Measurements from ENCODE around the gene ABCB11. TPM values are rescaled to one million over a fixed set of nuclear protein-coding genes. Genes with fewer than 3 reads are reported as not detected.
"Not testable (repeated sequence)": the region's sequence is repeated elsewhere in the genome, so short reads cannot be mapped to it uniquely, and the experiment has no call there.

Gene ABCB11
- total RNA-seq, 2 experiments from 2014 or later: not detected

DNA sequence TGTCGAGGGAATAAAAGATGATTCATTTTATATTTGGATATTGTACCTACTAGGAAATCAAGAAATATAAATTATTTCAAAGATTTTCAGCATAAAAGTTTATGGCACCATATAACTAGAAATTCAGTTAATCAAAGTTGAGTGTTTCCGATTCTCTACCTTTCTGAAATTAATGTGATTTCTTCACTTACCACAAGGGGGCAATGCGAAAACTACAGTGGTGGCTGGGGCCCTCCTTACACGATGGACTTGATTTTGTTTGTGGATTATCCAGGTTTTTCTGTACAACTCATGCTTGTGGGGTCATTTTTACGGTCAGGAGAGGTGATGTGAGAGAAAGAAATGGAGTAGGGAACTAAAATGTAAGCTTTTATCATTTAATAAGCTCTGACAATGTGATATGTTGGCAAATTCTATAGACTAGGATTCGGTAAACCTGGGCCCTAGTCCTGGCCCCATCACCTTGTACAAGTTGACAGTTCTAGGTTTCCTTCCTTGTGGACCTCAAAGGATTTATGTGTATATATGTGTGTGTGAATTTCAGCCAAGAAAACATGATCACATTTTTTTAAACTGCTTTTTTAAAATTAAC, 82.4 kb downstream of the ABCB11 start:
- peaks cover 2% of the 10 kb centered on the region for H3K4me1 Mint-ChIP-seq
- H3K36me3 Mint-ChIP-seq (ENCODE audit: low read depth): no peaks in the 10 kb centered on the region
- no peak overlapping the region for H3K4me3 Mint-ChIP-seq
- DNase-seq: no peak
- ChIA-PET CTCF (interaction anchor here (0.8 to 1.5 kb wide), 7 partner anchors 9 to 273 kb away, joined by 3 to 11 read pairs (median 4); no protein-coding TSS in a partner anchor), POLR2A (no interaction called here)
- peaks cover 17% of the 10 kb centered on the region for H3K27me3 Mint-ChIP-seq
- peaks cover 5% of the 10 kb centered on the region for H3K9me3 Mint-ChIP-seq
- no peak overlapping the region for H3K27ac Mint-ChIP-seq

DNA sequence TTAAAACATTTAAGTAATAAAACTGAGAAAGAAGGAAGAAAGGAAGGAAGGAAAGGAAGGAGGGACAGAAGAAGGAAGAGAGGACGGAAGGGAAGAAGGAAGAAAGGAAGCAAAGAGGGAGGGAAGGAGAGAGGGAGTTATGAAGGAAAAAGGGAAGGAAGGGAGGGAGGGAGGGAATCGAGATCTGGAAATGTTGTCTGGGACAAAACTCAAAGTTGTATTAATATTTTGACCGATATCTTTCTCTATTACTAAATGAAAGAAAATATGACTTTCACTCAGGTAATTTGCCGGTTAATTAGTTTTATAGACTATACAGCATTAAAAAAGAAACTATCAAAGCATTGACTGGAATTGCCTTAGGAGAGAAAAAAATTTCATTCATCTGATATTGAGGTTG, 85.6 kb downstream of the ABCB11 start:
- H3K36me3 Mint-ChIP-seq (ENCODE audit: low read depth): no peaks in the 10 kb centered on the region
- H3K27ac Mint-ChIP-seq: no peak overlapping the region
- ChIA-PET CTCF (interaction anchor here (0.7 to 1.6 kb wide), 3 partner anchors 24 to 196 kb away, joined by 3 to 4 read pairs (median 4); no protein-coding TSS in a partner anchor), POLR2A (no interaction called here)
- DNase-seq: no peak
- H3K27me3 Mint-ChIP-seq: peaks cover 7% of the 10 kb centered on the region
- no peak overlapping the region for H3K4me3 Mint-ChIP-seq
- peaks cover 3% of the 10 kb centered on the region for H3K9me3 Mint-ChIP-seq
- H3K4me1 Mint-ChIP-seq: peaks cover 2% of the 10 kb centered on the region

DNA sequence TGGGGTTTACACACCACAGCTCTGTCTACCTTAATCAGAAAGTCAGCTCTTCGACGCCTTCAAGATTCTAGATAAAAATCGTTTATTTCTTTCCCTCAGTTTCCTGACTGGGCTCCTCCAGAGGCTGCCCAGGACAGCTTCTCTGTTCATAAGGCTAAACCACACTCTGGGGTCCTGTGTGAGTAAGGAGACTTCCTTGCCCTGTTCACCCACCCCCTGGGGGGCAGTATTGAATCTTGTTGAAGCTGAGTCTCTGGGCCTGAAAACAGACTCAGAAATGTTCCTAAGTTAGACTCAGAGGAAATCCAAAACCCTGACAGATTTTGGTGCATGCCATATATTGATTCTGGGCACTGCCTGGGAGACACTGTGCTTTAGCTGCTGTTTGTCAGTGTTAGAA, 87.1 kb downstream of the ABCB11 start:
- POLR2A ChIA-PET: no interaction called here
- H3K4me3 Mint-ChIP-seq: no peak overlapping the region
- CTCF ChIA-PET: no interaction called here
- no peak overlapping the region for H3K27ac Mint-ChIP-seq
- peaks cover 7% of the 10 kb centered on the region for H3K27me3 Mint-ChIP-seq
- DNase-seq: no peak
- H3K4me1 Mint-ChIP-seq: peaks cover 6% of the 10 kb centered on the region
- no peaks in the 10 kb centered on the region for H3K9me3 Mint-ChIP-seq
- no peaks in the 10 kb centered on the region for H3K36me3 Mint-ChIP-seq (ENCODE audit: low read depth)

DNA sequence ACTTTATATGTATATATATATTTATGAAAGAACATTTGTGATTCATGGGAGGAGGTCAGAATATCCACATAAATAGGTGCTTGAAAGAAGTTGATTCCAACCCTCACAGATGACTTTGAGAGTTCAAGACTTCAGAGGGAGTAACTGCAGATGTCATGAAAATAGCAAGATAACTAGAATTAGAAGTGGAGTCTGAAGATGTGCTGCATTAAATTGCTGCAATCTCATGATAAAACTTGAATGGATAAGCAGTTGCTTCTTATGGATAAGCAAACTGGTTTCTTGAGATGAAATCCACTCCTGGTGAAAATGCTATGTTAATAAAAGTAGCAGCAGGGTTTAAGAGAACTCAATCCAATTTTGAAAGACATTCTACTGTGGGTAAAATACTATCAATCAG, 89.8 kb downstream of the ABCB11 start:
- no peak for DNase-seq
- H3K27ac Mint-ChIP-seq: no peak overlapping the region
- H3K27me3 Mint-ChIP-seq: peaks cover 9% of the 10 kb centered on the region
- no peaks in the 10 kb centered on the region for H3K36me3 Mint-ChIP-seq (ENCODE audit: low read depth)
- CTCF ChIA-PET: no interaction called here
- H3K4me3 Mint-ChIP-seq: no peak overlapping the region
- POLR2A ChIA-PET: no interaction called here
- H3K9me3 Mint-ChIP-seq: no peaks in the 10 kb centered on the region
- peaks cover 4% of the 10 kb centered on the region for H3K4me1 Mint-ChIP-seq

DNA sequence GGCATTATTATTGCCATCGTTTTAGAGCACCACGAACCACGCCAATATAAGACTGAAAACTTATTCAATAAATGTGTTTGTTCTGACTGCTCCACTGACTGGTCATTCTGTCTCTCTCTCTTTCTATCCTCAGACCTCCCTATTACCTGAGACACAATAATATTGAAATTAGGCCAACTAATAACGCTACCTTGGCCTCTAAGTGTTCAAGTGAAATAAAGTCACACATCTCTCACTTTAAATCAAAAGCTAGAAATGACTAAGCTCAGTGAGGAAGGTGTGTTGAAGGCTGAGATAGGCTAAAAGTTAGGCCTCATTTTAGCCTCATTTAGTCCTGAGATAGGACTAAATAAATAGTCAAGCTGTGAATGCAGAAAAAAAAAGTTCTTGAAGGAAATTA, 91.2 kb downstream of the ABCB11 start:
- CTCF ChIA-PET: interaction anchor here (1.2 to 1.5 kb wide), 2 partner anchors 9 to 76 kb away, joined by 3 to 6 read pairs; no protein-coding TSS in a partner anchor
- POLR2A ChIA-PET: no interaction called here
- no peak overlapping the region for H3K27ac Mint-ChIP-seq

DNA sequence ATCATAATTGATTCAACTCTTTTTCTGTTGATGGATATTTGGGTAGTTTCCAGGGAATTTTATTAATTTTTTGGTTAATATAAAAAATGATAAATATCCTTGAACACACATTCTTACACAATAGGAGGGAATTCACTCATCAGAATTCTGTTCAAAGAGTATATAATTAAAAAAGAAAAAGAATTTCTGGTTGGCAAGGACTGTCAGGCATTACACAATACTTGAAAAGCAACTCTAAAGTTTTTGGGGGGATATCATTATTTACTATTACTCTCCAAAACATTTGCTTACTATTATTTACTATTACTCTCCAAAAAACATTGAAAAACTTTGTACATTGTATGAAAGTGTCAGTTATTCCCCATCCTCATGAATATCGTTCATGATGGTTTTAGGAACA, 92.1 kb downstream of the ABCB11 start:
- POLR2A ChIA-PET: no interaction called here

More for the DNA sequence above, 91.2 kb downstream of the ABCB11 start:
- Mint-ChIP-seq H3K9me3 (no peaks in the 10 kb centered on the region), H3K4me1 (peaks cover 4% of the 10 kb centered on the region), H3K36me3 (ENCODE audit: low read depth) (no peaks in the 10 kb centered on the region), H3K4me3 (no peak overlapping the region), H3K27me3 (peaks cover 6% of the 10 kb centered on the region)
- no peak for DNase-seq

DNA sequence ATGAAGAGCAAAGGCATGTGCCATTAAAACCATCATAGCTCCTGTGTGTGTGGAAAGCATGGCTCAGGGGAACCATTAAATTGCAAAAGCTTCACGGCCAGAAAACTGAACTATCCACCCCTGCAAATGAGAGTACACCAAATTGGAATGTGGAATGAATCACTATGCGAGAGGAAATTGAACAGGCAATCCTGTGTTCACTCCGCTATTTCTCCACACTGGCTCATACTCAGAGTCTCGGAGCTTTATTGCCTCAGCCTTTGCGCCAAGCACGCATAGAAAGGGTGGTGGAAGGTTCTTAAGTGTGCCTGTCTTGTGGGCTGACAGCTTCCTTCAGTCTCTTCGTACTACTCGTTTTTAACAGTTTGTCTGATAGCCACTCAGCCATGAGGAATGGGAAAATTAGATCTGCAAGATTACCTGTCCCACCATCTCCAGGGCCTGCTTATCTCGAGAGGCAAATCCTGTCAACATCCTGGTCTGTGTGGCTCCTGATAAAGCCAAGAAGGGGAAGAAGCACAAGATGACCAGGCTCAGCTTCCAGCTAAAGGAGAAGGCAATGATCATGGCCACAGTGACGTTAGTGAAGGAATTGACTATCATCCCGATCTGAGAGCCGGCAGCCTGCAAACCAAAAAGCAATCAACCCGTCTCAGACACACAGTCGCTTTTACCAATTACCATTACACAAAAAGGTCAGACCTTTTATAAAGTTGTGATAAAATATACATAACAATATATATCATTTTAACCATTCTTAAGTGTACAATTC, 95.1 kb downstream of the ABCB11 start:
- H3K9me3 Mint-ChIP-seq: no peaks in the 10 kb centered on the region
- H3K4me1 Mint-ChIP-seq: peaks cover 4% of the 10 kb centered on the region
- DNase-seq: no peak
- ChIA-PET POLR2A (no interaction called here), CTCF (interaction anchor here (1.1 kb wide), 1 partner anchor 15 kb away, joined by 3 read pairs; no protein-coding TSS in a partner anchor)
- H3K27me3 Mint-ChIP-seq: peaks cover 5% of the 10 kb centered on the region
- H3K4me3 Mint-ChIP-seq: no peak overlapping the region
- no peak overlapping the region for H3K27ac Mint-ChIP-seq
- no peaks in the 10 kb centered on the region for H3K36me3 Mint-ChIP-seq (ENCODE audit: low read depth)

More for the DNA sequence above, 92.1 kb downstream of the ABCB11 start:
- no peak overlapping the region for H3K27ac Mint-ChIP-seq
- DNase-seq: no peak
- CTCF ChIA-PET: interaction anchor here (1.3 kb wide), 1 partner anchor 8 kb away, joined by 4 read pairs; no protein-coding TSS in a partner anchor
- no peaks in the 10 kb centered on the region for H3K36me3 Mint-ChIP-seq (ENCODE audit: low read depth)
- H3K9me3 Mint-ChIP-seq: no peaks in the 10 kb centered on the region
- peaks cover 4% of the 10 kb centered on the region for H3K4me1 Mint-ChIP-seq
- peaks cover 5% of the 10 kb centered on the region for H3K27me3 Mint-ChIP-seq
- H3K4me3 Mint-ChIP-seq: no peak overlapping the region

DNA sequence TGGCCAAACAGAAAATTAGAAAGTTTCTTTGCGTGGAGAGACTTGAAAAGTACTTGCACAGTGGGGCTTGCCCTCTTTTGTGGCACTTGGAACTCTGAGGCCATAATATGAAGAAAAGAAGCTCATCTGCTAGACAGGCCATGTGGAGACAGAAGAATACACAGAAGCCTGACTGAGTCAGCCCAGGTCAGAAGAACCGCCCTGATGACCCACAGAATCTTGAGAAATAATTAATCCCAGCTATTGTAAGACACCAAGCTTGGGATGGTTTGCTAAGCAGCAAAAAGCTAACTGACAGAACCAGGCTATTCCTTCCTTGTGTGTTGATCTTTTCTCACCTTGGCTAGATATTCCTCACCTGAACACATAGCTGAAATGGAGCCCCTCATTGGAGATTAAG, 96.3 kb downstream of the ABCB11 start:
- H3K36me3 Mint-ChIP-seq (ENCODE audit: low read depth): no peaks in the 10 kb centered on the region
- H3K27me3 Mint-ChIP-seq: peaks cover 13% of the 10 kb centered on the region
- H3K4me3 Mint-ChIP-seq: no peak overlapping the region
- no peak overlapping the region for H3K27ac Mint-ChIP-seq
- ChIA-PET CTCF (no interaction called here), POLR2A (interaction anchor here (0.6 to 0.7 kb wide), 2 partner anchors 439 to 502 kb away, joined by 3 to 4 read pairs; no protein-coding TSS in a partner anchor)
- DNase-seq: no peak
- peaks cover under 1% of the 10 kb centered on the region for H3K4me1 Mint-ChIP-seq
- H3K9me3 Mint-ChIP-seq: no peaks in the 10 kb centered on the region

DNA sequence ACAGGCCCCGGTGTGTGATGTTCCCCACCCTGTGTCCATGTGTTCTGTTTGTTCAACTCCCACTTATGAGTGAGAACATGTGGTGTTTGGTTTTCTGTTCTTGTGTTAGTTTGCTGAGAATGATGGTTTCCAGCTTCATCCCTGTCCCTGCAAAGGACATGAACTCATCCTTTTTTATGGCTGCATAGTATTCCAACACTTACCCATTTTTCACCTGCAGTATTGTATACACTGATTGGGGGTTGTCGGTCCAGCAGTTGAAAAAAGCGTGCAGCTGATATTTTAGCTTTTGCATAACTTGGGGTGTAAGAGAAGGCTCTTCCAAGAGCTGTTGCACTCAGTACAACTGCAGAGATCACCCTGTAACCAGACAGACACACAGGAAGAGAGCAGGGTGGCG, 99.0 kb downstream of the ABCB11 start:
- H3K4me1 Mint-ChIP-seq; H3K4me3 Mint-ChIP-seq; POLR2A ChIA-PET; H3K36me3 Mint-ChIP-seq (ENCODE audit: low read depth); DNase-seq; H3K27ac Mint-ChIP-seq; H3K9me3 Mint-ChIP-seq; CTCF ChIA-PET: not testable (repeated sequence)
- H3K27me3 Mint-ChIP-seq: peaks cover 20% of the 10 kb centered on the region

DNA sequence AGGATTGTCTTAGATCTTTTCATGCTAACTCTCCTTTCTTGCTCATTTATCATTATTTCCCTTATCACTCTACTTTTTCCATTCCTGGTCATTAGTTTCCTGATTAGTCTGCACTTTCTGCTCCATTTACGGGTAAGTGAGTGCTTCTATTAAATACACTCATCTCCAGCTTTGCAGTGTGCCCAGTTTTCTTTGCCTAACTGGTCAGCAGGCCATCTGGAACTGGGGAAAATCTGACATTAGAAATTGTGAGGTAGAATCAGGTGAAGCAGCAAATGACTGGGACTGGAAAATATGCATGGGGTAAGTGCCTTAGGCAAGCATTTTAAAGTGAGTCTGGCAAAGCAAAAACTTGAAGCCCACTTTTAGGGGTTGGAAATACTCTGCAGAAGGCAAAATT, 100.9 kb downstream of the ABCB11 start:
- Mint-ChIP-seq H3K27me3 (peaks cover 24% of the 10 kb centered on the region), H3K27ac (no peak overlapping the region), H3K9me3 (no peaks in the 10 kb centered on the region), H3K4me1 (no peaks in the 10 kb centered on the region), H3K4me3 (no peak overlapping the region), H3K36me3 (ENCODE audit: low read depth) (no peaks in the 10 kb centered on the region)
- CTCF ChIA-PET: interaction anchor here (1.4 kb wide), 1 partner anchor 9 kb away, joined by 3 read pairs; no protein-coding TSS in a partner anchor
- DNase-seq: no peak
- POLR2A ChIA-PET: no interaction called here

DNA sequence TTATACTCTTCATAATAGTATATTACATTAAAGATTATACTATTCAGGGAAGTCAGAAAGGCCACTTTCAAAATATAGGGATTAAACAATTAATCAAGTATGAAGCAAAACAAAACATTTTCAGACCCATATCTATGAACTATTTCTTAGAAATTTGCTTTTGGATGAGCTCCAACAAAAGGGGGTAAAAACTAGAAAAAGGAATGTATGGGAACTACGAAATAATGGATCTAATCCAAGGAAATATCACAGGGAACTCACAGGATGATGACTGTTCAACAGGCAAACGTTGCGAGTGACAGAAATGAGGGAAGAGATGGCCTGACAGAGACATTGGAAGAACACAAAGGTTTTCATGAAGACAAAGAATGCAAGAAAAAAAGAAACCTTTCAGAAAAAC, 102.1 kb downstream of the ABCB11 start:
- H3K9me3 Mint-ChIP-seq: no peaks in the 10 kb centered on the region
- no peak overlapping the region for H3K27ac Mint-ChIP-seq
- H3K36me3 Mint-ChIP-seq (ENCODE audit: low read depth): no peaks in the 10 kb centered on the region
- no peak for DNase-seq
- no peak overlapping the region for H3K4me3 Mint-ChIP-seq
- CTCF ChIA-PET: no interaction called here
- H3K4me1 Mint-ChIP-seq: no peaks in the 10 kb centered on the region
- POLR2A ChIA-PET: no interaction called here
- peaks cover 28% of the 10 kb centered on the region for H3K27me3 Mint-ChIP-seq

DNA sequence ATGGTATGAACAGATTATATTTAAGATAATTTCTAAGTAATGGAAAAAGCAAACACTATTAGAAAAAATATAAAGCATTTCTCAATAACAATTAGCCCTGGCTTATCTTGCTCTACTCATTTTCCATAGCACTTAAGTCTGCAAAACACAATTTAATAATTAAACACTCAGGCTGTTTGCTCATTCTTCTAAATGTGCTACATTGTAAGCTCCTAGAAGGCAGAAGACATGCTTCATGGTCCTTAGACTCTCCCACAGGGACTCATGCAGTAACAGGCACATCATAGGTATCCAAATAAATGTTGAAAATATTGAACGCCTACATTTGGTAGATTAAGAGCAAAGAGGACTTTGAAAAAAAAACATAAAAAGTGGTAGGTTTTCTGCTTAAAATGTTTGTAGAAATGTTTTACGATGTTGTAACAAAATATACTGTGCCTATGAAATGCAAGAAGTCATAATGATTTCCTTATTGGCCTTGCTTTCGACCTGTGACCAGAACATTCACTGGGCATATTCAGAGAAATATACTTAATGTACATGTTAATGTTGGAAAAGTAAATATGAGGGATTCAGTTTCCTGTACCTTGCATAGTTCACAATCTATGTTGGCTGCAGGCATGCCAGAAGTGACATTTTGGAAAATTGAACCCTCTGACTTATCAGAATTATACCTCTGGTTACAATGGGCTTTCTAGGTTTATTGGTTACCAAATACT, 102.9 kb downstream of the ABCB11 start:
- ChIA-PET POLR2A (no interaction called here), CTCF (no interaction called here)
- Mint-ChIP-seq H3K27me3 (peaks cover 32% of the 10 kb centered on the region), H3K27ac (no peak overlapping the region), H3K4me3 (no peak overlapping the region), H3K9me3 (no peaks in the 10 kb centered on the region), H3K36me3 (ENCODE audit: low read depth) (no peaks in the 10 kb centered on the region), H3K4me1 (no peaks in the 10 kb centered on the region)
- DNase-seq: no peak

DNA sequence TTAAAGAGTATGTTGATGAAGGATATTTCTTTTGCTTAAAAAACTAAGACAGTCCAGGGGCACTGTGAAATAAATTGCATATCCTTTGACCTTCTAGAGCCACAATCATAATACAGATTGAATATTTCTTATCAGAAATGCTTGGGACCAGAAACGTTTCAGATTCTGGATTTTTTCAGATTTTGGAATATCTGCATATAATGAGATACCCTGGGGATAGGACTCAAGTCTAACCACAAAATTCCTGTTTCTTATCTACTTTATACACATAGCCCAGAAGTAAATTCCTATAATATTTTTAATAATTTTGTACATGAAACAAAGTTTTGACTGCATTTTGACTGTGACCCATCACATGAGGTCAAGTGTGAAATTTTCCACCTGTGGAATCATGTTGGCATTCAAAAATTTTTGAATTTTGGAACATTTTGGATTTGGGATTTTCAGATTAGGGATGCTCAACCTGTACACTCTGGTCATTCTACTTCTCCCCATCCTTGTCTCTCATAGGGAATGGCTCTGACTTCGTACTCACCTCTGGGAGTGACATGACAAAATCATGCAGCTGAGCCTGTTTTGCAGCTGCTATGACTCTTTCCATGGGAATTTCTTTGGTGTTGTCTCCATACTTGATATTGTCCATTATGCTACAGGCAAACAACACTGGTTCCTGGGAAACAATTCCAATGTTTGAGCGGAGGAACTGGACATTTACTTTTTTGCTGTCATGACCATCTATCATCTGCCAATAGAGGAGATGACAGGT, 104.3 kb downstream of the ABCB11 start:
- Mint-ChIP-seq H3K4me1 (no peaks in the 10 kb centered on the region), H3K4me3 (no peak overlapping the region), H3K36me3 (ENCODE audit: low read depth) (no peaks in the 10 kb centered on the region), H3K27ac (no peak overlapping the region), H3K27me3 (peaks cover 41% of the 10 kb centered on the region), H3K9me3 (no peaks in the 10 kb centered on the region)
- no peak for DNase-seq
- CTCF ChIA-PET: no interaction called here
- POLR2A ChIA-PET: no interaction called here

Measured in activated CD4-positive, alpha-beta memory T cell treated with anti-CD3 and anti-CD28 coated beads, Interleukin-2, amount 10 ng/mL, durations not matched to agents 7 days and 5 days (primary cell).